Activated naive CD8-positive, alpha-beta T cell treated with anti-CD3 and anti-CD28 coated beads, Interleukin-2, amount 10 ng/mL, durations not matched to agents 7 days and 5 days (primary cell): Measurements from ENCODE around the gene SEC23A. TPM values are rescaled to one million over a fixed set of nuclear protein-coding genes. Genes with fewer than 3 reads are reported as not detected.

ENCODE experiments used
- ATAC-seq: fragments of 150-1000 bp; cut with Tn5 transposase; one replicate; pipeline ENCODE4 v1.10.0; 2021; ENCODE audit warnings: low read depth, moderate library complexity
- POLR2A ChIA-PET: fragments of 350-600 bp; sonication (Branson Sonifier 250); formaldehyde crosslinking; loops from one replicate; lab custom pipeline; 2021; ENCODE audit warnings: antibody characterized with exemption; lab: Charles Lee
- DNase-seq: peaks from one replicate; pipeline ENCODE4 v3.0.0; 2021
- H3K27ac Mint-ChIP-seq: one replicate; pipeline ENCODE4 v1.8.0; 2022; ENCODE audit warnings: mild to moderate bottlenecking, mixed read lengths
- H3K27me3 Mint-ChIP-seq: one replicate; pipeline ENCODE4 v1.8.0; 2022; ENCODE audit warnings: mild to moderate bottlenecking, moderate library complexity, mixed read lengths
- H3K36me3 Mint-ChIP-seq: one replicate; pipeline ENCODE4 v1.8.0; 2021; ENCODE audit warnings: mild to moderate bottlenecking, mixed read lengths
- H3K4me1 Mint-ChIP-seq: one replicate; pipeline ENCODE4 v1.8.0; 2021; ENCODE audit warnings: mixed read lengths
- H3K4me3 Mint-ChIP-seq: one replicate; pipeline ENCODE4 v1.8.0; 2022; ENCODE audit warnings: mild to moderate bottlenecking, moderate library complexity, mixed read lengths
- H3K9me3 Mint-ChIP-seq: one replicate; pipeline ENCODE4 v1.8.0; 2021; ENCODE audit warnings: mixed read lengths
- total RNA-seq, 2 experiments: library from RNA; stranded (reverse); gene quantifications; one replicate each; pipeline ENCODE4 v1.2.3, GENCODE V29; 2021

Gene SEC23A
- total RNA-seq, 2 experiments from 2014 or later = 66.2 to 66.8 TPM

DNA sequence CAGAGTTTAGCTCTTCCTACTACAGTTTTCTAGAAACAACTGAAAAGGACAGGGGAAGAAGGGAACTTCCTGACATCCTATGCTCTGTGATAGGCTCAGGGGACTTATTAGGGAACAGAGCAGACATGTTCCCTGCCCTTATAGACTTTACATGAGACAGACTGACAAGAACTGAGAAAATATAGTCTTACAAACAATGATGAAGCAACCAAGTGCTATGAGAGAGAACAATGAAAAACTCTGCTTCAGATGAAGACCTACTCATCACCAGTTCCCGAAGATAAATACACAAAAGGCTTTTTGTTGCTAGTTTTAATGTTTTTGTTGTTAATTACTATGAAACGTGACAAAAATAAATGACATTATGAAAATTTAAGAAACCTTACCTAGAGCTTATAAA, 115.3 kb downstream of the SEC23A start:
- ATAC-seq (no peak), DNase-seq (no peak)
- POLR2A ChIA-PET = no interaction called here
- H3K27me3 Mint-ChIP-seq = peaks cover 8% of the 10 kb centered on the region
- no peaks in the 10 kb centered on the region for H3K9me3 Mint-ChIP-seq
- H3K4me3 Mint-ChIP-seq = no peak overlapping the region
- no peak overlapping the region for H3K27ac Mint-ChIP-seq
- peaks cover 15% of the 10 kb centered on the region for H3K4me1 Mint-ChIP-seq
- no peaks in the 10 kb centered on the region for H3K36me3 Mint-ChIP-seq

DNA sequence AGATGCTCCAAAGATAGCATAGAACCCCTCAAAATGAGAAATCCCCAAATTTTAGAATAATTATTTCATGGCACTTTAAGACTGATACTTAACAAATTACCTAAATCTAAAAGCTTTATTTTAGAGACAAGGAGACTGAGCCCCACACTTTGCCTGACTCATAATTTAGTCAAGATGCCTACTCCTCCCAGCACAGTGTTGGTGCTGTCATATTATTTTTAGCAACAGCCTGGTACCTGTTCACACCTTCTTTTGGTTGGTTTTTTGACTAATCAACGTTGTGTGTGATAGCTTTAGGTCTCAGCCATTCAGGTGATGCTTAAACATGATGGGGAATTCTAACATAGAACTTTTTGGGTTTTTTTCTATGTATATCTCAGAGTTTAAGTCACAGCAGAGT, 120.2 kb downstream of the SEC23A start:
- ATAC-seq = no peak
- H3K4me1 Mint-ChIP-seq = no peaks in the 10 kb centered on the region
- H3K4me3 Mint-ChIP-seq = no peak overlapping the region
- POLR2A ChIA-PET = no interaction called here
- H3K9me3 Mint-ChIP-seq = peaks cover 2% of the 10 kb centered on the region
- no peak overlapping the region for H3K27ac Mint-ChIP-seq
- H3K27me3 Mint-ChIP-seq = peaks cover 16% of the 10 kb centered on the region
- DNase-seq = no peak
- H3K36me3 Mint-ChIP-seq = no peaks in the 10 kb centered on the region

DNA sequence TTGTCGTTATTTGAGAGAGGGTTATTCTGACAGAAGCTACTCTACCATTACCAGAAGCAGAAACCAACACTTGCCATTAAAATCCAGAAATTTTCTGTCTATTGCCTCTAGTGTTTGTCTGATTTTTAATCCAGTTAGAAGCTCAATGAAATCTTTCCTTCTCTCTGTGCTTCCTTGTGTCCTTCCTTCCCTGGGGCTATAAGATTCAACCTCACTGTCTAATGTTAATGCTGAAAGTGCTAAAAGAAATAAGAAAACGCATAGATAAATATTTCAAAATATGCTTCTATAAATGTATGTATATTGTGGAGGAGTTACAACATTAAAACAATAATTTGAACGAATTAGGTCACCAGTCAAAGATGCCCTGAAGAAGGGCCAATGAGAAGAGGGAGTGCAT, 120.8 kb downstream of the SEC23A start:
- peaks cover 16% of the 10 kb centered on the region for H3K27me3 Mint-ChIP-seq
- no peak overlapping the region for H3K4me3 Mint-ChIP-seq
- POLR2A ChIA-PET = no interaction called here
- peaks cover 3% of the 10 kb centered on the region for H3K9me3 Mint-ChIP-seq
- no peak overlapping the region for H3K27ac Mint-ChIP-seq
- no peaks in the 10 kb centered on the region for H3K4me1 Mint-ChIP-seq
- ATAC-seq (no peak), DNase-seq (no peak)
- H3K36me3 Mint-ChIP-seq = no peaks in the 10 kb centered on the region

Other genes starting within 250 kb of the SEC23A start
- gene GEMIN2, start 11.1 kb upstream of the SEC23A start, total RNA-seq = 10 to 100 TPM; 23.1 to 24.9 TPM
- 10 to 100 TPM; 30.9 to 34.3 TPM for gene TRAPPC6B, start 67.1 kb upstream of the SEC23A start, total RNA-seq
- gene PNN, start 72.0 kb upstream of the SEC23A start, total RNA-seq = 100 to 1,000 TPM; 105 TPM
- gene MIA2, start 130.7 kb upstream of the SEC23A start, total RNA-seq = 10 to 100 TPM; 23.2 to 24.4 TPM